GM20431 (cell line): ENCODE data around the gene CD248.

Source experiments
- in situ Hi-C: fragments of 300-500 bp; cut with MseI, MboI; formaldehyde crosslinking; loops from one replicate; pipeline ENCODE4 v1.15.0; 2020; ENCODE audit warnings: low sequenced_read_pairs; ENCODE audit not compliant: unreplicated experiment

Gene CD248

GRCh38 chr11:66343176-66343575, 26.3 kb upstream of the CD248 start:
- in situ Hi-C loops = no loop called here

- in situ Hi-C loops = no loop called here
Measured at GRCh38 chr11:66341502-66342126, 24.8 kb upstream of the CD248 start.

GRCh38 chr11:66340596-66341501, 24.0 kb upstream of the CD248 start:
- in situ Hi-C loops = no loop called here

- in situ Hi-C loops = no loop called here
Measured at GRCh38 chr11:66339686-66340483, 23.0 kb upstream of the CD248 start.

GRCh38 chr11:66339162-66339675, 22.4 kb upstream of the CD248 start:
- in situ Hi-C loops = no loop called here

- in situ Hi-C loops = no loop called here
Measured at GRCh38 chr11:66338276-66339161, 21.7 kb upstream of the CD248 start.

- in situ Hi-C loops = no loop called here
Measured at GRCh38 chr11:66337103-66337899, 20.5 kb upstream of the CD248 start.

GRCh38 chr11:66336234-66337102, 19.6 kb upstream of the CD248 start, which contains the start of gene RIN1:
Gene RIN1, minus strand, starts transcription at chr11:66336434. Its CDS starts 32 bp downstream, at chr11:66336402.
- in situ Hi-C loops = no loop called here

GRCh38 chr11:66335531-66336233, 18.8 kb upstream of the CD248 start:
- in situ Hi-C loops = no loop called here

GRCh38 chr11:66334605-66335442, 18.0 kb upstream of the CD248 start:
- in situ Hi-C loops = no loop called here

GRCh38 chr11:66333896-66334604, 17.2 kb upstream of the CD248 start:
- in situ Hi-C loops = no loop called here

- in situ Hi-C loops = no loop called here
Measured at GRCh38 chr11:66333220-66333877, 16.5 kb upstream of the CD248 start.

- in situ Hi-C loops = no loop called here
Measured at GRCh38 chr11:66332371-66333219, 15.8 kb upstream of the CD248 start.
